Measurements from ENCODE around the gene SLC26A4. TPM values are rescaled to one million over a fixed set of nuclear protein-coding genes. Genes with fewer than 3 reads are reported as not detected.

Gene SLC26A4
- total and polyA plus RNA-seq, 2 donors from 2014 or later = 2.5 to 7.3 TPM

- intact Hi-C loops (cut with DNase I) = loop anchor here (10.0 kb wide), 1 partner anchor 132 kb away; no protein-coding TSS in a partner anchor
- Histone ChIP-seq H3K9me3 (ENCODE audit: control insufficient read depth in 2 of 3, insufficient read depth in 1 of 3, low read length in 3 of 3) (no peaks in the 10 kb centered on the region), H3K9ac (ENCODE audit: low read length in 3 of 3) (peak overlapping the region; percentile 61 to 82 (median 77)), H3K36me3 (ENCODE audit: control insufficient read depth in 2 of 3, insufficient read depth in 3 of 3, low read length in 3 of 3) (no peaks in the 10 kb centered on the region), H3K27ac (ENCODE audit: low read depth in 2 of 2, low read length in 2 of 2) (peak overlapping the region; percentile 98 to 99), H3K27me3 (ENCODE audit: control insufficient read depth, insufficient read depth, low read length) (no peaks in the 10 kb centered on the region), H3K4me3 (ENCODE audit: low read length in 3 of 3) (peak overlapping the region; percentile 85 to 86 (median 86)), H3K4me1 (ENCODE audit: control insufficient read depth in 2 of 3, insufficient read depth in 2 of 3, low read depth in 1 of 3, low read length in 3 of 3) (peaks cover 7 to 17% (median 9%) of the 10 kb centered on the region in 3 donors)
- FAIRE-seq = no peak
- TF ChIP-seq, protein P1, sequence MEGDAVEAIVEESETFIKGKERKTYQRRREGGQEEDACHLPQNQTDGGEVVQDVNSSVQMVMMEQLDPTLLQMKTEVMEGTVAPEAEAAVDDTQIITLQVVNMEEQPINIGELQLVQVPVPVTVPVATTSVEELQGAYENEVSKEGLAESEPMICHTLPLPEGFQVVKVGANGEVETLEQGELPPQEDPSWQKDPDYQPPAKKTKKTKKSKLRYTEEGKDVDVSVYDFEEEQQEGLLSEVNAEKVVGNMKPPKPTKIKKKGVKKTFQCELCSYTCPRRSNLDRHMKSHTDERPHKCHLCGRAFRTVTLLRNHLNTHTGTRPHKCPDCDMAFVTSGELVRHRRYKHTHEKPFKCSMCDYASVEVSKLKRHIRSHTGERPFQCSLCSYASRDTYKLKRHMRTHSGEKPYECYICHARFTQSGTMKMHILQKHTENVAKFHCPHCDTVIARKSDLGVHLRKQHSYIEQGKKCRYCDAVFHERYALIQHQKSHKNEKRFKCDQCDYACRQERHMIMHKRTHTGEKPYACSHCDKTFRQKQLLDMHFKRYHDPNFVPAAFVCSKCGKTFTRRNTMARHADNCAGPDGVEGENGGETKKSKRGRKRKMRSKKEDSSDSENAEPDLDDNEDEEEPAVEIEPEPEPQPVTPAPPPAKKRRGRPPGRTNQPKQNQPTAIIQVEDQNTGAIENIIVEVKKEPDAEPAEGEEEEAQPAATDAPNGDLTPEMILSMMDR (IDR thresholded peaks at IDR 0.05; ENCODE audit: borderline replicate concordance, extremely low read depth, insufficient read depth) = no peak
- peak in 2 of 5 donors; percentile 82 to 84 for DNase-seq
Measured at GRCh38 chr7:107742678-107743566, 82.3 kb downstream of the SLC26A4 start.

GRCh38 chr7:107743567-107744344, 83.1 kb downstream of the SLC26A4 start, which contains the start of gene CBLL1:
TSS of gene CBLL1 (plus strand) at chr7:107744142. CDS start at chr7:107744164, 22 bp downstream.
- no peaks in the 10 kb centered on the region for H3K36me3 ChIP-seq (ENCODE audit: control insufficient read depth in 2 of 3, insufficient read depth in 3 of 3, low read length in 3 of 3)
- H3K9ac ChIP-seq (ENCODE audit: low read length in 3 of 3) = peak within 1 kb of the TSS; percentile 61 to 94 (median 77)
- no peaks in the 10 kb centered on the region for H3K27me3 ChIP-seq (ENCODE audit: control insufficient read depth, insufficient read depth, low read length)
- H3K9me3 ChIP-seq (ENCODE audit: control insufficient read depth in 2 of 3, insufficient read depth in 1 of 3, low read length in 3 of 3) = no peaks in the 10 kb centered on the region
- H3K4me1 ChIP-seq (ENCODE audit: control insufficient read depth in 2 of 3, insufficient read depth in 2 of 3, low read depth in 1 of 3, low read length in 3 of 3) = peaks cover 7 to 17% (median 9%) of the 10 kb centered on the region in 3 donors
- peak within 1 kb of the TSS; percentile 98 to 99 for H3K27ac ChIP-seq (ENCODE audit: low read depth in 2 of 2, low read length in 2 of 2)
- TF ChIP-seq, protein P1 (IDR thresholded peaks at IDR 0.05; ENCODE audit: borderline replicate concordance, extremely low read depth, insufficient read depth) = peak; percentile 76
- peak within 1 kb of the TSS; percentile 85 to 86 (median 86) for H3K4me3 ChIP-seq (ENCODE audit: low read length in 3 of 3)
- peak; percentile 97 to 99 (median 98) for DNase-seq
- intact Hi-C loops (cut with DNase I) = loop anchor here (10.0 kb wide), 1 partner anchor 131 kb away; no protein-coding TSS in a partner anchor
- no peak for FAIRE-seq

GRCh38 chr7:107744345-107744750, 83.7 kb downstream of the SLC26A4 start:
- H3K4me1 ChIP-seq (ENCODE audit: control insufficient read depth in 2 of 3, insufficient read depth in 2 of 3, low read depth in 1 of 3, low read length in 3 of 3) = peaks cover 7 to 17% (median 9%) of the 10 kb centered on the region in 3 donors
- DNase-seq = no peak
- peak overlapping the region; percentile 85 to 86 (median 86) for H3K4me3 ChIP-seq (ENCODE audit: low read length in 3 of 3)
- FAIRE-seq = no peak
- H3K27ac ChIP-seq (ENCODE audit: low read depth in 2 of 2, low read length in 2 of 2) = peak overlapping the region; percentile 98 to 99
- intact Hi-C loops (cut with DNase I) = loop anchor here (10.0 kb wide), 1 partner anchor 130 kb away; no protein-coding TSS in a partner anchor
- TF ChIP-seq, protein P1 (IDR thresholded peaks at IDR 0.05; ENCODE audit: borderline replicate concordance, extremely low read depth, insufficient read depth) = no peak
- no peaks in the 10 kb centered on the region for H3K36me3 ChIP-seq (ENCODE audit: control insufficient read depth in 2 of 3, insufficient read depth in 3 of 3, low read length in 3 of 3)
- H3K9me3 ChIP-seq (ENCODE audit: control insufficient read depth in 2 of 3, insufficient read depth in 1 of 3, low read length in 3 of 3) = no peaks in the 10 kb centered on the region
- no peaks in the 10 kb centered on the region for H3K27me3 ChIP-seq (ENCODE audit: control insufficient read depth, insufficient read depth, low read length)
- H3K9ac ChIP-seq (ENCODE audit: low read length in 3 of 3) = peak overlapping the region; percentile 61 to 94 (median 70)

Data from kidney (tissue), 14 donors.